GF-D8 (cell line): ENCODE results near the gene MRPL21.

ENCODE experiments used
- DNase-seq: peaks from one replicate; lab custom pipeline; 2025; lab: John Stamatoyannopoulos, UW

MRPL21 gene

GRCh38 chr11:68903288-68904247 is at the start of gene MRPL21, which contains the start of gene IGHMBP2:
Gene MRPL21, minus strand, starts transcription at chr11:68903832. Its CDS starts 22 bp downstream, at chr11:68903810.
Gene IGHMBP2, plus strand, starts transcription at chr11:68903891. Its CDS starts 62 bp downstream, at chr11:68903953.
- DNase-seq: peak; percentile 20

DNA sequence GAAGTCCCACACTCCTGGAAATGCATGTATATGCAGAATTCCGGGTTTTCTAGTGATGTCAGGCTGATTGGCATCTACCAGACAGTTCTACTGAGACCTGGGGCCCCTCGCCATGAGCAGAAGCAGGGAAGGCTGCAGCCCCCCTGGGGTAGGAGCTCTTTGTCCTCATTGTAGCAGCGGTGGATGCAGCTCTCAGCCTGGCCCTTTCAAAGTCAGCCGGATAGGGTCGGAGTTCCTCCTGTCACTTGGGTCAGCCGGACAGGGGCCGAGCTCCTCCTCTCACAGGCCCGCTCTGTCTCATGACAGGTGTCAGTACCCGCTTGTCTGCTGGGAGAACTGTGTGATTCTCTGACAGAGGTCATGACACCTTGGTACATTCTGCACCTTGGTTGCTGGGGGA is 47.1 kb upstream of the MRPL21 start:
- no peak for DNase-seq

DNA sequence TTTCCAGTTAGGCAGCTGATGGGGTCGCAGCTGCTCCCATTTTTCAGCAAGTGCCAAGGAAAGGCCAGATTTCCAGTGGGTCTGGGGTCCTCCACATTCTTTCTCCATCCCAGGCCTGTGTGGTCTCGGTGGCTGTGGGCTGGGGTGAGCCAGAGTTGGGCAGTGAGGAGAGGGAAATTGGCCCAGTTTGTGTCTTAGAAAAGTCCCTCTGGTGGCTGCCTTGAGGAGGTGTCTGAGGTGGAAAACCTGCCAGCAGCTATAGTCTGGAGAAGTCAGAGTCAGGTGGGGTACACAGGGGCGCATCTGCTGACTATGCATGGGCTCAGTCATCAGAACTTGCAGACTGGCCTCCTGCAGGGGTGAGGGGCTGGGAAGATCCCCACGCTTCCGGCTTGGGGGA is 46.6 kb upstream of the MRPL21 start:
- peak; percentile 3 for DNase-seq

DNA sequence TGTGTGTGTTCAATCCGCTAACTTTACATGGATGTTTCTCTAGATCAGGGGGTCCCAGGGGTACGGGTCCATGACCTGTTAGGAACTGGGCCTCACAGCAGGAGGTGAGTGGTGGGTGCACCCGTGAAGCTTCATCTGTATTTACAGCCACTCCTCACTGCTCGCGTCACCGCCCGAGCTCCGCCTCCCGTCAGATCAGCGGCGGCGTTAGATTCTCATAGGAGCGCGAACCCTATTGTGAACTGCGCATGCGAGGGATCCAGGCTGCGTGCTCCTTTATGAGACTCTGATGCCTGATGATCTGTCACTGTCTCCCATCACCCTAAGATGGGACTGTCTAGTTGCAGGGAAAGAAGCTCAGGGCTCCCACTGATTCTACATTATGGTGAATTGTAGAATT is 45.3 kb upstream of the MRPL21 start:
- DNase-seq: no peak

DNA sequence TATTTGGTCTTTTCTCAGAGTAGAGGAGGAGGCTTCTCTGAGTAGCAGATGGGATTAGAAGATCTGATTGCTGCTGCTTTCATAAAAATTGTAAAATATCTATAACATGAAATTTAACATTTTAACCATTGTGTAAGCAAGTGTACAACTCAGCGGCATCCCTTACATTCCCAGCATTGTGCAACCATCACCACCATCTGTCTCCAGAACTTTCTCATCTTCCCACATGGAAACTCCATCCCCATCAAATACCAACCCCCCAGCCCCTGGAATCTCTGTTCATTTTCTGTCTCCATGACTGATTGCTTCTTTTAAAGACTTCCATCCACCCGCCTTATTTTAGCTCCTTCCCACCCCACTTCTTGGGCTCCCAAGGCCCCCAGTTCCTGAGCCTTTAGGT is 44.9 kb upstream of the MRPL21 start:
- DNase-seq: no peak

DNA sequence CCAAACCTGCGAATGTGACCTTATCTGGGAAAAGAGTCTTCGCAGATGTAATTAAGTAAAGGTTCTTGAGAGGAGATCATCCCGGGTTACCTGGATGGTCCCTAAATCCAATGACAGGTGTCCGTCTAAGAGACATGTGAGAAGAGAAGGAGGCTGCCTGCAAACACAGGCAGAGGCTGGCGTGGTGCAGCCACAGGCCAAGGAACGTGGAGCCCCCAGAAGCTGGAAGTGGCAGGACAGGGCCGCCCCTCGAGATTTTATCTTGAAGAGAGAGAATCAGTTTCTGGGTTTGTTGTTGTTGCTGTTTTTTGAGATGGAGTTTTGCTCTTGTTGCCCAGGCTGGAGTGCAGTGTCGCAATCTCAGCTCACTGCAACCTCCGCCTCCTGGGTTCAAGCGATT is 43.5 kb upstream of the MRPL21 start:
- no peak for DNase-seq

GRCh38 chr11:68946416-68947090 is 42.9 kb upstream of the MRPL21 start:
- no peak for DNase-seq

DNA sequence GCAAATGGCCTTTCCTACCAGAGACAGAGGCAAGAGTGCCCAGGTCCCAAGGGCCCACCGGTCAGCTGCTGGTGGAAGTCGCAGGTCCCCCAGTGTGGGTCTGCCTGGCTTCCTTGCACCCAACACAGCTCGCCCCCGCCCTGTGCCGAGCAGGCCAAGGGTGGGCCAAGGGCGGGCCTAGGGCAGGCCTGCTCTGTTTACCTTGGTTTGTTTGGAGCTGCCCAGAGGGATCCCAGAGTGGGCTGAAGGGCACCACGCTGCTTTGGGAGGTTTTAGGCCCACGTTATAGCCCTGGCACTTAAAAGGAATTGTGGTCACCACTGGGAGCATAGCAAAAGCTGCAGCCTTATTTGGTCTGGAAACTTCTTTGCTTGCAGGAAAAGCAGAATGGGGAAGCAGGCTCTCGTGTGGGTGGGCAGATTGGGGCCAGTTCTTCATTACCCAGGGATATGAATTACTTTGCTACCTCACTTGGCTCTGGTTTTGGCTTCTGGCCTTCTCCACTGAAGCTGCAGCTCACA is 39.2 kb upstream of the MRPL21 start:
- no peak for DNase-seq

- DNase-seq: no peak
Measured at GRCh38 chr11:68942095-68942620, 38.5 kb upstream of the MRPL21 start.

- no peak for DNase-seq
Measured at GRCh38 chr11:68941324-68942094, 37.9 kb upstream of the MRPL21 start.

DNA sequence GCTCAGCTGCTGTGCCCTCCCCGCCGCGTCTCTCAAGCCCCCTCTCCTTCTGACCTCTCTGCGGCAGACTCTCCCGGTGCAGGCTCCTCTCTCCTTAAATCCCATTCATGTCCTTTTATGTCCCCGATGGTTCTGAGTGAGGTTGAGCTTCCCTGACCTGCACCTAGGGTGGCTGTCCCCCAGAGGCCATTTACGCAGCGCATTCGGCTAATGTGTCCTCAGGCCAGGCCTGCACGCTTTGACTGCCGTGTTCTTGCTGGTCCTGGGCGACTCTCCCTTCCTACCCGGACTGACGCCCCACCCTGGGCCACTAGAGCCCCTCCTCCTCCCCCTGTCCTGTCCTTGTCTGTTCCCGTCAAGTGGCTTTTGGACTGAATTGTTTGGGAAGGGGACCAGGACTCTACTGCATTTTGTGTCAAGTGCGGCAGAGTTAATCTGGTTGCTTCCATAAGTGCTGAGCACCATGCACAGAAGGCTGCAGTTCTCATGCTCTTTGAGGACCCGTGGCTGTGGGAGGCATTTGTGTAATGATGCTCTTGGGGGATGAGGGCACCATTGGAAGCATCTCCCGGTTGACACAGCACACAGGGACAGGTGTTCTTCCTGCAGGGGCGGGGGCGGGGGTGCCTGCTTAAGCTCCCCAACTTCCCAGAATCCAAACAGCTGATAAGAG is 37.2 kb upstream of the MRPL21 start:
- DNase-seq: no peak

DNA sequence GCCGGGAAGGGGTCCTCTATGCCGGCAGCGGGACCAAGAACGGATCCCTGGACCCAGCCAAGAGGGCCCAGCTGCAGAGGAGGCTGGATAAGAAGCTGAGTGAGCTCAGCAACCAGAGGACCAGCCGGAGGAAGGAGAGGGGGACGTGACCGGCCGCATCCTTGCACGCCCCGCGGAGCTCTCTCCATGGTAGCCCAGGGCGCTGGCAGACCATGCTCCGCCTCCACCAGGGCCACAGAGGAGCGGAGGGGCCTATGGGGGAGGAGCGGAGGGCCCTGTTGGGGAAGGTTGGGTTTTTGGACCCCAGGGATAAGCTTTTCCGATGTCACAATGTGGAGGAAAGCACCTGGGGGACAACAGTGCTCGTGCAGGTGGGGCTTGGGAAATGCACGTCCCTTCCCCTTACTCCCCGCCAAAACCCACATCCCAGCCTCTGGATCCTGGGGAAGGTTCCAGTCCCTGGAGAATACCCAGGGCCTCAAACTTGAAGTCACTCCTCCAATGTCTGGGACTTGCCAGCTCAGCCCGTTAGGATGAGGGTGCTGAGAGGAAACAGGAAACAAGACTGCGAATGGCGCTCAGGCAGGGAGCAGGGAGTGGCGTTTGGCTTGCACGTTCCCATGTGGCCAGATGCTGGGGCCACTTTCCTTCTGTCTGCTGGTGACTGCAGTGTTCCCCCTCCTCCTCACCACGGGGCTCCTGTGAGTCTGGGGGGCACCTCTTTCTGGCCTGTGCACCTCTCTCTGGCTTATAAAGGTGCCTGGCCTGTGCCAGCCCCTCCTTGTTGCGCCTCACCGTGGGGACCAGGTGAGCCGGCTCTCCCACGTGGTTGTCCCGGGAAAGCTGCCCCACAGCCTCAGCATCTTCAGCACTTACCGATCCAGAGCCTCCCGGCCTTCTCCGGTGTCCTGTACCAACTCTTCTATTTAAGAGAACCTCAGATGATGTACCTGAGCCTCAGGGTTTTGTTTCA is 36.2 kb upstream of the MRPL21 start:
- DNase-seq: no peak

GRCh38 chr11:68938816-68939582 is 35.4 kb upstream of the MRPL21 start:
- DNase-seq: no peak

- no peak for DNase-seq
Measured at GRCh38 chr11:68938088-68938487, 34.5 kb upstream of the MRPL21 start.

GRCh38 chr11:68936676-68937620 is 33.3 kb upstream of the MRPL21 start:
- no peak for DNase-seq

DNA sequence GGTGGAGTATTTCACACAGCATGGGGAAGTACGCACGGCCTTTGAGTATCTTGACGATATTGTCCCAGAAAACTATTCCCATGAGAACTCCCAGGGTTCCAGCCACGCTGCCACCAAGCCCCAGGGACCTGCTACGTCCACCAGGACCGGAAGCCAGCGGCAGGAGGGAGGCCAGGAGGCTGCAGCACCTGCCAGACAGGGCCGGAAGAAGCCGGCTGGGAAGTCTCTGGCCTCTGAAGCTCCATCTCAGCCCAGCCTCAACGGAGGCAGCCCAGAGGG is 32.7 kb upstream of the MRPL21 start:
- no peak for DNase-seq

- DNase-seq: no peak
Measured at GRCh38 chr11:68935516-68936357, 32.1 kb upstream of the MRPL21 start.
